PC-9 (cell line): Measurements from ENCODE around the gene UCHL3. TPM values are rescaled to one million over a fixed set of nuclear protein-coding genes. Genes with fewer than 3 reads are reported as not detected.

Experiments
- BruUV-seq: library from RNA; stranded (reverse); fragments of 400-500 nt; replicated peaks from 2 replicates; lab custom pipeline; 2021; lab: Mats Ljungman, UMichigan
- CTCF ChIA-PET: fragments of 300-600 bp; sonication (Branson Sonifier 250); formaldehyde crosslinking; loops from one replicate; lab custom pipeline; 2022; ENCODE audit warnings: antibody characterized with exemption; lab: Charles Lee
- POLR2A ChIA-PET: fragments of 300-600 bp; sonication (Branson Sonifier 250); formaldehyde crosslinking; loops from one replicate; lab custom pipeline; 2022; ENCODE audit warnings: antibody characterized with exemption; ENCODE audit not compliant: unreplicated experiment; lab: Charles Lee
- DNase-seq, 2 experiments: peaks; one replicate each; pipeline versions ENCODE4 v3.0.0 to v3.0.0-alpha.2; 2015 to 2022; ENCODE audit warnings: mixed read lengths in 1 of 2
- H2AFZ ChIP-seq: fragments of 200-600 bp; sonication (generic); 2 replicates; pipeline ENCODE4 v1.8.1; 2017; ENCODE audit warnings: antibody characterized with exemption
- H3F3A ChIP-seq: fragments of 200-600 bp; sonication (generic); 2 replicates; pipeline ENCODE4 v1.8.1; 2017; ENCODE audit warnings: antibody characterized with exemption, mild to moderate bottlenecking, low read depth; ENCODE audit not compliant: insufficient read depth
- H3K27ac ChIP-seq: fragments of 200-600 bp; sonication (generic); 2 replicates; pipeline ENCODE4 v1.6.1; 2016; ENCODE audit warnings: mixed run types
- H3K27me3 ChIP-seq: fragments of 200-600 bp; sonication (generic); 2 replicates; pipeline ENCODE4 v1.6.1; 2016; ENCODE audit warnings: low read depth, mixed run types; ENCODE audit not compliant: insufficient read depth
- H3K36me3 ChIP-seq: fragments of 200-600 bp; sonication (generic); 2 replicates; pipeline ENCODE4 v1.6.1; 2016; ENCODE audit warnings: low read depth, mixed run types
- H3K4me1 ChIP-seq: fragments of 200-600 bp; sonication (generic); replicated peaks from 2 replicates; pipeline ENCODE4 v1.6.1; 2016; ENCODE audit warnings: mixed run types; ENCODE audit not compliant: insufficient read depth
- H3K4me2 ChIP-seq: fragments of 200-600 bp; sonication (generic); 2 replicates; pipeline ENCODE4 v1.6.1; 2017; ENCODE audit warnings: mixed run types
- H3K4me3 ChIP-seq: fragments of 200-600 bp; sonication (generic); 2 replicates; pipeline ENCODE4 v1.6.1; 2016; ENCODE audit warnings: mixed run types
- H3K79me2 ChIP-seq: fragments of 200-600 bp; sonication (generic); 2 replicates; pipeline ENCODE4 v1.6.1; 2017; ENCODE audit warnings: low read depth, mixed run types
- H3K9me2 ChIP-seq: fragments of 200-600 bp; sonication (generic); 2 replicates; pipeline ENCODE4 v1.8.1; 2017; ENCODE audit warnings: mild to moderate bottlenecking; ENCODE audit not compliant: insufficient read depth
- H3K9me3 ChIP-seq: fragments of 200-600 bp; sonication (generic); 2 replicates; pipeline ENCODE4 v1.8.1; 2016; ENCODE audit warnings: low read depth; ENCODE audit not compliant: insufficient read depth
- H4K20me1 ChIP-seq: fragments of 200-600 bp; sonication (generic); 2 replicates; pipeline ENCODE4 v1.8.1; 2017; ENCODE audit not compliant: insufficient read depth
- CTCF ChIP-seq: fragments of 200-600 bp; sonication (generic); conservative IDR thresholded peaks from 2 replicates; pipeline ENCODE4 v1.6.1; 2017; ENCODE audit warnings: mixed run types, antibody characterized with exemption, mild to moderate bottlenecking, moderate library complexity
- EZH2 ChIP-seq: fragments of 200-600 bp; sonication (generic); IDR thresholded peaks from 2 replicates; pipeline ENCODE4 v1.8.0; 2017; ENCODE audit warnings: antibody characterized with exemption, low read depth
- intact Hi-C: fragments of 100-400 bp; cut with micrococcal nuclease; formaldehyde crosslinking; loops from one replicate; pipeline ENCODE4 v1.10.0; 2022; ENCODE audit not compliant: unreplicated experiment
- total RNA-seq: library from RNA; stranded (reverse); gene quantifications from 2 replicates; pipeline ENCODE4 v1.2.3, GENCODE V29; 2021

The UCHL3 gene
- total RNA-seq, 1 experiment from 2014 or later = 54.9 TPM

- no peaks in the 10 kb centered on the region for H3K9me3 ChIP-seq
- H3F3A ChIP-seq = peaks cover 5% of the 10 kb centered on the region; the same call in 1 of the 2 replicates
- H4K20me1 ChIP-seq = no peaks in the 10 kb centered on the region
- CTCF ChIA-PET = no interaction called here
- peak; percentile 37 to 67 for DNase-seq
- H3K27ac ChIP-seq = no peak within 1 kb of the TSS
- H3K4me3 ChIP-seq = peak within 1 kb of the TSS; percentile 83
- H3K27me3 ChIP-seq = no peaks in the 10 kb centered on the region
- H3K4me2 ChIP-seq = peak within 1 kb of the TSS; percentile 87
- H3K36me3 ChIP-seq = no peaks in the 10 kb centered on the region
- H3K9me2 ChIP-seq = no peaks in the 10 kb centered on the region
- peaks cover 7% of the 10 kb centered on the region; the same call in 1 of the 2 replicates for H3K4me1 ChIP-seq
- no TSS peak for BruUV-seq
- no peaks in the 10 kb centered on the region for H3K79me2 ChIP-seq
- H2AFZ ChIP-seq = peak within 1 kb of the TSS; percentile 96
- intact Hi-C loops = loop anchor here (5.0 kb wide), 1 partner anchor 154 kb away; the partner anchor contains the start of gene TBC1D4
- no peak for TF ChIP-seq CTCF
- no peak for TF ChIP-seq EZH2
- POLR2A ChIA-PET = interaction anchor here (0.6 kb wide), 1 partner anchor 301 kb away, joined by 4 read pairs; no protein-coding TSS in a partner anchor
Measured at GRCh38 chr13:75635828-75636435, 86.3 kb downstream of the UCHL3 start, which contains the start of gene LMO7. TSS of gene LMO7 (plus strand) at chr13:75636330. CDS start at chr13:75636658, 328 bp downstream.

GRCh38 chr13:75636436-75637180 is 87.0 kb downstream of the UCHL3 start:
- Histone ChIP-seq H2AFZ (peak overlapping the region; percentile 96), H3K9me3 (no peaks in the 10 kb centered on the region), H3K27me3 (no peaks in the 10 kb centered on the region), H3K27ac (no peak overlapping the region), H3K4me2 (peak overlapping the region; percentile 87), H3K4me3 (peak overlapping the region; percentile 83), H3K4me1 (peaks cover 7% of the 10 kb centered on the region; the same call in 1 of the 2 replicates), H3K79me2 (no peaks in the 10 kb centered on the region), H3K9me2 (no peaks in the 10 kb centered on the region), H3F3A (peaks cover 5% of the 10 kb centered on the region; the same call in 1 of the 2 replicates), H3K36me3 (no peaks in the 10 kb centered on the region), H4K20me1 (no peaks in the 10 kb centered on the region)
- intact Hi-C loops = loop anchor here (5.0 kb wide), 1 partner anchor 154 kb away; the partner anchor contains the start of gene TBC1D4
- CTCF ChIA-PET = no interaction called here
- POLR2A ChIA-PET = interaction anchor here (0.6 to 0.7 kb wide), 2 partner anchors 1369 to 1955 kb away, joined by 3 to 8 read pairs; no protein-coding TSS in a partner anchor
- TSS peak; percentile 58 for BruUV-seq
- TF ChIP-seq CTCF (no peak), EZH2 (no peak)
- DNase-seq = peak; percentile 42 to 47

- no peak for DNase-seq
- H3K4me3 ChIP-seq = peak overlapping the region; percentile 14; the same call in 1 of the 2 replicates
- no peaks in the 10 kb centered on the region for H4K20me1 ChIP-seq
- no peaks in the 10 kb centered on the region for H3K9me2 ChIP-seq
- no peak for TF ChIP-seq CTCF
- TF ChIP-seq EZH2 = no peak
- intact Hi-C loops = loop anchor here (5.0 kb wide), 1 partner anchor 155 kb away; the partner anchor contains the start of gene TBC1D4
- CTCF ChIA-PET = interaction anchor here (0.5 kb wide), 1 partner anchor 148 kb away, joined by 8 read pairs; no protein-coding TSS in a partner anchor
- H3K4me2 ChIP-seq = peak overlapping the region; percentile 87
- H3K9me3 ChIP-seq = no peaks in the 10 kb centered on the region
- BruUV-seq = no TSS peak
- no peaks in the 10 kb centered on the region for H3K79me2 ChIP-seq
- peaks cover 7% of the 10 kb centered on the region; the same call in 1 of the 2 replicates for H3K4me1 ChIP-seq
- peaks cover 5% of the 10 kb centered on the region; the same call in 1 of the 2 replicates for H3F3A ChIP-seq
- H3K27ac ChIP-seq = no peak overlapping the region
- H3K27me3 ChIP-seq = no peaks in the 10 kb centered on the region
- POLR2A ChIA-PET = interaction anchor here (0.6 to 0.7 kb wide), 2 partner anchors 1368 to 1954 kb away, joined by 3 to 8 read pairs; no protein-coding TSS in a partner anchor
- H2AFZ ChIP-seq = no peak overlapping the region
- H3K36me3 ChIP-seq = no peaks in the 10 kb centered on the region
Measured at GRCh38 chr13:75637181-75637750, 87.7 kb downstream of the UCHL3 start.
